NK-92 (cell line): ENCODE results near the gene PIK3CD.
"Not testable (repeated sequence)": the region's sequence is repeated elsewhere in the genome, so short reads cannot be mapped to it uniquely, and the experiment has no call there.

Source experiments
- DNase-seq: peaks from one replicate; lab custom pipeline; 2025; ENCODE audit not compliant: unreplicated experiment; lab: John Stamatoyannopoulos, UW

Gene PIK3CD

DNA sequence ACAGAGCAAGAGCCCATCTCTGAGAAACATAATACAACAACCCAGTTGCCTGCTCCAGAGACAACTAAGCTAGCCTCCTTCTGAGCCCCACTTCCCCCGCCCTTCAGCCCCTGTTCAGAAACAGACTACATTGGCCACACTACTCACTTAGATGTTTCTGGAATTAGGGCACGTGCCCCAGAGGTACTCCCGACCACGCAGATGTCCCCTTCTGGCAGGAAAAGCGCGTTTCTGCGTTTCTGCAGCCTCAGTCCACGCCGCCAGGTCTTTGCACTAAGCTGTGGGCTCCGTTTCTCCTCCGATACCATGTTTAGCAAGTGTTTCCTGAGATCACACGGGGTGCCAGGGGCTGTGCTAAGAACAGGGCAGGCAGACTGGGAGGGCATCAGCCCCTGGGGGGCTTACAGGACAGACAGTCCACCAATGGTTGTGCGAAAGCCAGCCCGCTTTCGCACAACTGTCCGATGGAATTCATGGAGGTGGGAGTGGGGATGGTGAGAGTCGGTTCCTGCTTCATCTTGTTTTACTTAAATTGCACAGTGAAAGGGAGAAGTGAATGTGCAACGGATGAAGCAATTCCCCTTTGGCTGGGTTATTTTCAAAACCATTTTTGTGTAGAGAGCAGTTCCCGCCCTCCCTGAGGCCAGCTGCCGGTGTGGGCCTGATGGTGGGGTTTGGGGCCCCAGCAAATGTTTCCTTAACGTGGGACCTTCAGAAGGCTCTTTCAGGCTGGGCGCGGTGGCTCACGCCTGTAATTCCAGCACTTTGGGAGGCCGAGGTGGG is 2.7 kb downstream of the PIK3CD start:
- DNase-seq = no peak

GRCh38 chr1:9654834-9655723 is 3.5 kb downstream of the PIK3CD start:
- DNase-seq = no peak

DNA sequence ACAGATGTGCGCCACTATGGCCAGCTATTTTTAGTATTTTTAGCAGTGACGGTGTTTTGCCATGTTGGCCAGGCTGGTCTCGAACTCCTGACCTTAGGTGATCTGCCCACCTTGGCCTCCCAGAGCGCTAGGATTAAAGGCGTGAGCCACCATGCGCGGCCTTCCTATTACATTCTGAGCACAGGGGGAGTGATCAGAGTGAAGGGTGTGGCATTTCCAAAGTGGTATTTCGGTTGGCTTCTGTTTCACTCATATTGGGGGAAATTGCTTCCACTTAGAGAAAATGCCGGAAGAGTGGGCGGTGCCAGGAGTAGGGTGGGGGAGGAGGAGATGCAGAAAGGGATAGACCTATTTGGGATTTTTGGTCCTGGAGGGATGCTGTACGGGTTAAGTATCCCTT is 4.3 kb downstream of the PIK3CD start:
- no peak for DNase-seq

GRCh38 chr1:9657521-9658032 is 6.0 kb downstream of the PIK3CD start:
- no peak for DNase-seq

DNA sequence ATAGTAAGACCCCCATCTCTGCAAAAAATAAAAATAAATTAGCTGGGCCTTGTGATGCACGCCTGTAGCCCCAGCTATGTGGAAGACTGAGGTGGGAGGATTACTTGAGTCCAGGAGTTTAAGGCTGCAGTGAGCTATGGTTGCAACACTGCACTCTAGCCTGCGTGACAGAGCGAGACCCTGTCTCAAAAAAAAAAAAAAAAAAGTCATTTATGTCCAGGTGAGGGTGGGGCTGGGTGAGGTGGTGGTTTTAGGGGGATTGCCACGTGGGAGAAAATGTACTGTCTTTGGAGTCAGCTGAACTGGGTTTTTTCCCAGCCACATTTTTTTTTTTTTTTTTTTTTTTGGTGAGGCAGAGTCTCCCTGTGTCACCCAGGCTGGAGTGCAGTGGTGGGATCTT is 6.7 kb downstream of the PIK3CD start:
- no peak for DNase-seq

- DNase-seq = no peak
Measured at GRCh38 chr1:9659328-9659727, 7.8 kb downstream of the PIK3CD start.

DNA sequence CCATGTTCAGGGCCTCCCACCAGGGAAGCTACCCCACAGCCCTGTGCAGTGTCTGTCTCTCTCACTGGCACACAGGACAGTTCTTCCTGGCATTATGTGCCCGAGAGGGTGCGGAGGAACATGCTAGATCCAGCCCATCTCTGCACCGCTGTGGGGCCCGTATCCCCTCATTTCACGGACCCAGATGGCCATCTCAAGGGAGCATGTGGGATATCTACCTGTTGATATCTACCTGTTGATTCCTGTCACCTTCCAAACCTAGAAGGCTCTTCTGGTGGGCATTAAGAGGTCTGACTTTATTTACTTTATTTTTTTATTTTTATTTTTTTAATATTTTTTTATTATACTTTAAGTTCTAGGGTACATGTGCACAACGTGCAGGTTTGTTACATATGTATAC is 11.7 kb downstream of the PIK3CD start:
- DNase-seq = no peak

GRCh38 chr1:9665193-9665592 is 13.7 kb downstream of the PIK3CD start:
- no peak for DNase-seq

- no peak for DNase-seq
Measured at GRCh38 chr1:9668080-9668479, 16.5 kb downstream of the PIK3CD start.

DNA sequence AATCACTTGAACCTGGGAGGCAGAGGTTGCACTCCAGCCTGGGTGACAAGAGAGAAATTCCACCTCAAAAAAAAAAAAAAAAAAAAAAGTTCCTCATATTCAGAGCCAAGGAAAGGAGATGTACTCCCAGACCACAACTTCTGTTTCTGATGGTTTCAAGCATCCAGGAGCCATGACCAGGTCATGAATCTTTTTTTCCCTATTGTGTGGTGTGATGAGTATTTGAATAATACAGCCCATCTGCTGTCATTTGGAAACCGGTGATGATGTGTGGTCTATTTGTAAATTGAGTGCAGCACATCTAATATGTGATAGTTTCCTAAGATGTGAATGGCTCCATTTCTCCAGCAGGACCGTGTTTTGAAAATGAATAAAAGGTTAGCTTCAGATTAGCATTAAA is 18.6 kb downstream of the PIK3CD start:
- DNase-seq = no peak

DNA sequence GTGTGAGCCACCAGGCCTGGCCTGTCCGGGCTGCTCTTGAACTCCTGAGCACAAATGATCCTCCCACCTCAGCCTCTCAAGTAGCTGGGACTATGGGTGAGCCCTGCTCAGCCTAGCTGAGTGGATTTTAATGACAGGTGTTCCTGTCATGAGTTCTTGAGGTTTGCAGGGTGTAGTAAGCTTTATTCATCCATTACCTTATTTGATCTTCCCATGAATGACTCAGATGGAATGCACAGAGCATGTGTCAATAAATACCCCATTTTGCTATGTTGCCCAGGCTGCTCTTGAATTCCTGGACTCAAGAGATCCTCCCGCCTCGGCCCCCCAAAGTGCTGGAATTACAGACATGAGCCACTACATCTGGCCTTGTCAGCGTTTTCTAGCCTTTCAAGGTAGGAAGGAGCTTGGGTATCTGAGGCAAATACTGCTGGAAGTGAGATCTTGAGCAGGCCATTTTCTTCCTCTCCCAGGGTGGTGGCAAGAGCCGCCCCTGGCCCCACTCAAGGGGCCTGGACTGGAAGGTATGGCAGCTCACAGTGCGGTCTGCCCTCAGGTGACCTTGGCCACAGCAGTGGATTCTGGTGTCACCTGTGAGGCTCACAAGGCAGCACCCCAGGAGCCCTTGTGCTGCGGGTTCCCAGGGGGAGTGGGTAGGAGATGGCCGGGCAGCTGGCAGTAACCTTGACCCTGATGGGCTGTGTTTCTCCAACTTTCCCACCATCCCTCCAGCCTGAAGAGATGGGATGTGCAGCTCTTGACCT is 20.0 kb downstream of the PIK3CD start:
- no peak for DNase-seq

- DNase-seq = no peak
Measured at GRCh38 chr1:9672444-9672843, 20.9 kb downstream of the PIK3CD start.

DNA sequence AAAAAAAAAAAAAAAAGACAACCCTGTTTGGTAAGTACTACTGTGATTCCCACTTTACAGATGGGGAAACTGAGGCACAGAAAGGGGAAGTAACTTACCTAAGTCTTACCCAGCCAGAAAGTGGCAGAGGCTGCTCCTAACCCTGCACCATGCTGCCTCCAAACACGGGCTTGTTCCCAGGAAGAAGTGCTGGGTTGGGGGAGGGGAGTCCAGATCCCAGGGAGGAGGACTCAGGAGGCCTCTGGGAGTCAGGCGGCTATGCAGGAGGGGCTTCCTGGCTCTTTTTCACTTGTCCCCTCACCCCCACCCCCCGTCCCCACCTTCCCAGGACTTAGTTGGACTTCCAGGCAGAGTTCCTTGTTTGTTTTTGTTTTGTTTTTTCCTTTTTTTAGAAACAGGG is 23.9 kb downstream of the PIK3CD start:
- DNase-seq = no peak

DNA sequence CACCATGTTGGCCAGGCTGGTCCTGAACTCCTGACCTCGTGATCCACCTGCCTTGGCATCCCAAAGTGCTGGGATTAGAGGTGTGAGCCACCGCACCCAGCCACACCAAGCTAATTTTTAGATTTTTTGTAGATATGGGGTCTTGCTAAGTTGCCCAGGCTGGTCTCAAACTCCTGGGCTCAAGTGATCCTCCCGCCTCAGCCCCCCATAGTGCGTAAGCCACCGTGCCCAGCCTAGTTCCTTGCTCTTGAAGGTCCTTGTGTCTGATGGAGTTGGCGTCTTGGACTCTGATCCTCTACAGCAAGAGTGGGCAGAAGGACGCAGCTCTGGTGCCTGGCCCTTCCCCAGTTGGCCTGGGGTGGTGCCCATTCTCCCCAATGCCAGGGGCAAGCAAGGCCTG is 24.6 kb downstream of the PIK3CD start:
- not testable (repeated sequence) for DNase-seq

DNA sequence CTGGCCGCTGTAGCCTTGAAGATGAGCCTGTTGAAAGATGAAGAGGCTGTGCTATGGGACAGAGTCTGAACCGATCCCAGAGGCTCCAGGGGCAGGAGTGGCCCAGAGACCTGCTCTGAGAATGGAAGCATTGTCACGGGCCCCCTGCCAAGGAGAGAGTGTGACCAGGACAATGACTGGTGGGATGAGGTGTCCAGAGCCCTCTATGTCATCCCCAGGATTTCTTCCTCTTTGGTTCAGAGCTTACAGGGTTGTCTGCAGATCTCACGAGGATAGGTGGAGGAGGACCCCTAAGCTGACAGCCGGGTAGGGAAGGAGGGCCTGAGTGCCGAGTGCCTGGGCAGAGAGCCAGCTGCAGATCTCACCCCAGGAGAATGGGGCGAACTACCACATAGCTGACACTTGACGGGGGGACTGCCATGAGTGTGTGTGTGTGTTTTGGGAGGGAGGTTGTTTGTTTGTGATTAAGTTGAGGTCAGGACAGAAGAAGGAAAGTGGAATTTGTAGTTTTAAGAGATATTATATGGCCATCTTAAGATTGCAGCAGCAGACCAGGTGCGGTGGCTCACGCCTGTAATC is 25.4 kb downstream of the PIK3CD start:
- no peak for DNase-seq

DNA sequence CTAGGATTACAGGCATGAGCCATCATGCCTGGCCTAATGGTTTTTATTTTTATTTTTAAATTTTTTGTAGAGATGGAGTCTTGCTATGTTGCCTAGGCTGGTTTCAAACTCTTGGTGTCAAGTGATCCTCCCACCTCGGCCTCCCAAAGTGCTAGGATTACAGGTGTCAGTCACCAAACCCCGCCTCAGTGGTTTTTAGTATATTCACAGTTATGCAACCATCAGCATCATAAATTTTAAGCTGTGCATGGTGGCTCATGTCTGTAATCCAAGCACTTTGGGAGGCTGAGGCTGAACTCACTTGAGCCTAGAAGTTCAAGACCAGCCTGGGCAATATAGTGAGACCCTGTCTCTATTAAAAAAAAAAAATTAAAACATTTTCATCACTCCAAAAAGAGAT is 28.6 kb downstream of the PIK3CD start:
- no peak for DNase-seq

DNA sequence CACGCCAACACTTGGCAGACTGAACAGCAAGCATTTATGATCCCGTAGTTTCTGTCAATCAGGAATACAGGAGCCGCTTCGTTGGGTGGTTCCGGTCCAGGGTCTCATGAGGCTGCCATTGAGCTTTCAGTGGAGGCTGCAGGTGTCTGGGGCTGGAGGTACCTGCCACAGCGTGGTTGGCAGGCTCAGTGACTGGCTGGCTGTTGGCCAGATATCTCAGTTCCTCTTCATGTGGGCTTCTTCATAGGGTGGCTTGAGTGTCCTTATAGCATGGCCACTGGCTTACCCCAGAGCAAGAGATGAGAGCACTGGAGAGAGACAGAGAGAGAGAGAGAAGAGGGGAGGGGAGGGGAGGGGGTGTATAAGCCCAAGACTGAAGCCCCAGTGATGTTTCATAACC is 29.3 kb downstream of the PIK3CD start:
- no peak for DNase-seq

DNA sequence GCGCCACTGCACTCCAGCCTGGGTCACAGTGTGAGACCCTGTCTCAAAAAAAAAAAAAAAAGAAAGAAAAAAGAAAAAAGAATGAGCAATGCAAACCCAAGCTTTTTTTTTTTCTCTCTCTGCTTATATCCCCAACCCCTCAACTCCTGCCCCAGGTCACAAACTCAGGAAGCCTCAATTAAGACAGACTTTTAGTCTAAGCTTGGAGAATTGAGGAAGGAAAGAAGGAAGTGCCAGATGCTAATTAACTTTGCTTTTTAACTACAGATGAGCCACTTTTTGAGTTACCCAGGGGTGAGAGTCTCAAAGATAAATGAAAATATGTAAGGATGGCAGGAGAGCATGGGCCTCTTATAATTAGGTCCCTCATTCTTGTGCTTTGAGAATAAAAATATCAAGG is 33.3 kb downstream of the PIK3CD start:
- DNase-seq = no peak

GRCh38 chr1:9687120-9687873 is 35.8 kb downstream of the PIK3CD start:
- no peak for DNase-seq

DNA sequence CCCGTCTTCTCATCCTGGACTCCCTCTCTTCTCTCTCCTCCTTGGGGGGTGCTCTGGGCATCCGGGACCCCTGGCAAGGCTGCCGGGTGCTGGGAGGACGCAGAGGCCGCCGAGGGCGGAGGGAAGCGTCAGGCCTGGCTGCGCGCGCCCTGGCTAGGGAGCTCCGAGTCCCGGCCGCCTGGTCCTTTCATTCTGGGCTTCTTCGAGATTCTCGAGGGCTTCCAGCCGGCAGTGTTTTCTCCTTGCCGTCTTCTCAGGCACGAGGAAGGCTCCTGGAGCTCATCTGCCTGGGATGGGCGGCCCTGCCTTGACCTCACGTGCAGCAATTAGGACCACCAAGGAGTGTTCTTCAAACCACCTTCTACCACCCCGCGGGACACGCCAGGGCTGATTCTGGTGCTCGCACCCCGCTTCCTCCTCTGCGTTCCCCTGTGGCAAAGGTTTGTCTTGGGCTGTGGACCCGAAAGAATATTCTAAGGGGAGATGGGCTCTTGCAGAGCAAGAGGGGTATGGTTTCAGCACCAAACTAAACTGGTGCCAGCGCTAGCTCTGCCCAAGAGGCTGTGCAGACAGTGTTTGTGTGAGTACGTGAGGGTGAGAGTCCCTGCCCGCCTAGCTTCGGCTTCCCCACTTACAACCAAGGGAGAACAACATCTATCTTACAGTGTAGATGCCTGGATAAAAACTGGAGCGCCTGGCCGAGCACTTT is 36.5 kb downstream of the PIK3CD start:
- no peak for DNase-seq
